ENCODE results near the gene VSIG1. TPM values are rescaled to one million over a fixed set of nuclear protein-coding genes. Genes with fewer than 3 reads are reported as not detected.

Gene VSIG1
- total RNA-seq, 4 donors from 2014 or later: 0.20 to 6.2 (median 0.33) TPM; not detected in 1

DNA sequence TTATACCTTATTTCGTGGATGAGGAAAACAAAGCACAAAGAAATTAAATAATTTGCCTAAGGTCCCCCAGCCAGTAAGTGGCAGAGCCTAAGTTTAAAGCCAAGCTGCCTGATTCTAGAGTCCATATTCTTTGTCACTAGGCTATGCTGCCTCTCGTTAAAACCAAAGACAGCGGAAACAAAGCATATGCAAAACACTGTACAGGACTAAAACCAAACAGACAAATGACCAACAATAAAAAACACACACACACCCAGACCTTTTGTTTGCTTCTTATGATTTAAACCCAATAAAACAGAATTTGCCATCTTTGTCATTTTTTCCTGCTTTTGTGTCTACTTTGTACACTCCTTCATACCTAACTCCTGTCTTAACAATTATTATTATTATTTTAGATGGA is 10.1 kb upstream of the VSIG1 start:
- TF ChIP-seq, protein P1, sequence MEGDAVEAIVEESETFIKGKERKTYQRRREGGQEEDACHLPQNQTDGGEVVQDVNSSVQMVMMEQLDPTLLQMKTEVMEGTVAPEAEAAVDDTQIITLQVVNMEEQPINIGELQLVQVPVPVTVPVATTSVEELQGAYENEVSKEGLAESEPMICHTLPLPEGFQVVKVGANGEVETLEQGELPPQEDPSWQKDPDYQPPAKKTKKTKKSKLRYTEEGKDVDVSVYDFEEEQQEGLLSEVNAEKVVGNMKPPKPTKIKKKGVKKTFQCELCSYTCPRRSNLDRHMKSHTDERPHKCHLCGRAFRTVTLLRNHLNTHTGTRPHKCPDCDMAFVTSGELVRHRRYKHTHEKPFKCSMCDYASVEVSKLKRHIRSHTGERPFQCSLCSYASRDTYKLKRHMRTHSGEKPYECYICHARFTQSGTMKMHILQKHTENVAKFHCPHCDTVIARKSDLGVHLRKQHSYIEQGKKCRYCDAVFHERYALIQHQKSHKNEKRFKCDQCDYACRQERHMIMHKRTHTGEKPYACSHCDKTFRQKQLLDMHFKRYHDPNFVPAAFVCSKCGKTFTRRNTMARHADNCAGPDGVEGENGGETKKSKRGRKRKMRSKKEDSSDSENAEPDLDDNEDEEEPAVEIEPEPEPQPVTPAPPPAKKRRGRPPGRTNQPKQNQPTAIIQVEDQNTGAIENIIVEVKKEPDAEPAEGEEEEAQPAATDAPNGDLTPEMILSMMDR (IDR thresholded peaks at IDR 0.05): no peak
- no peak for TF ChIP-seq POLR2A (IDR thresholded peaks at IDR 0.05)
- Histone ChIP-seq H3K36me3 (no peaks in the 10 kb centered on the region), H3K4me3 (replicated peaks in 1 of 3) (no peak overlapping the region), H3K4me1 (no peaks in the 10 kb centered on the region), H3K27me3 (no peaks in the 10 kb centered on the region), H3K9me3 (no peaks in the 10 kb centered on the region), H3K27ac (no peak overlapping the region)
- intact Hi-C loops (cut with DNase I): no loop called here
- DNase-seq: no peak
- whole genome bisulfite sequencing, 2 donors: 87 to 95% methylated on average over 3 of the region's 3 CpGs

- TF ChIP-seq, protein P1 (IDR thresholded peaks at IDR 0.05): no peak
- no peak for TF ChIP-seq POLR2A (IDR thresholded peaks at IDR 0.05)
- H3K36me3 ChIP-seq: no peaks in the 10 kb centered on the region
- no peak overlapping the region for H3K27ac ChIP-seq
- H3K4me3 ChIP-seq (replicated peaks in 1 of 3): no peak overlapping the region
- intact Hi-C loops (cut with DNase I): no loop called here
- 75 to 84% methylated on average over 4 of the region's 4 CpGs for WGBS, 2 donors
- no peaks in the 10 kb centered on the region for H3K4me1 ChIP-seq
- H3K9me3 ChIP-seq: no peaks in the 10 kb centered on the region
- no peak for DNase-seq
- no peaks in the 10 kb centered on the region for H3K27me3 ChIP-seq
These were observed 8.4 kb upstream of the VSIG1 start for GRCh38 chrX:108036298-108036973.

DNA sequence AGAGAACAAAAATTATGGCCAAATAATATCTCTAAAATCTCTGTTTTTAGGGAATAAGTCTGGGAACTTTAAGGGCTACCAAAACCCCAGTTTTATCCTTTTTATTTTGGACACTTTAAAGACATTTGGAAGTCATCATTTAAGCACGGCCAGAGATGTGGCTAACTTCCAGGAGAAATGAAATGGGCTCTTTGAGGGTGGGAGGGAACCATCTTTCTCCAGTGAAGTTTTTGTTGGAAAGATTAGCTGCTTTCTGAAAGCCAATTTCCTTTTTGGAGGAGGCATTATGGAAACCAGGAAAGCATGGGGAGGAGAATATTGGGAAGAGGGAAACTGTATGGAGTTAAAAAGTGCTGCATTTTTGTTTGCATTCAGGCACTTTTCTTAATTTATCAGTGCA is 4.8 kb downstream of the VSIG1 start:
- Histone ChIP-seq H3K9me3 (no peaks in the 10 kb centered on the region), H3K36me3 (no peaks in the 10 kb centered on the region), H3K4me1 (no peaks in the 10 kb centered on the region), H3K4me3 (replicated peaks in 1 of 3) (no peak overlapping the region), H3K27ac (no peak overlapping the region), H3K27me3 (no peaks in the 10 kb centered on the region)
- 47 to 54% methylated on average over 1 of the region's 1 CpG for WGBS, 2 donors
- TF ChIP-seq POLR2A (IDR thresholded peaks at IDR 0.05): no peak
- TF ChIP-seq, protein P1 (IDR thresholded peaks at IDR 0.05): no peak
- DNase-seq: no peak
- intact Hi-C loops (cut with DNase I): no loop called here

DNA sequence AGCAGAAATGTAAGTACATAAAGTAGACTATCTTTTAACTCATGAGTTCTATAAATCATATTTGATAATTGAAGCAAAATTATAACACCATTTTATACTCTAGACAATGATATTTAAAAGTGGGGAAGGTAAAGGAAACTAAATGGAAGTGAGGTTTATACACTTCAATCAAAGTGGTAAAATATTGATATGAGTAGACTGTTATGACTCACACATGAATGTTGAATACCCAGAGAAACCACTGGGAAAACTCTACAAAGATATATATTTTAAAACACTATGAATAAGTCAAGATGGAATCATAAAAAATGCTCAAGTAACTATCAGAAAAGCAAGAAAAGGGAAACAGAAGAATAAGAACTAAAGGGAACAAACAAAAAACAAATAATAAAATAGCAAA is 8.4 kb downstream of the VSIG1 start:
- TF ChIP-seq, protein P1 (IDR thresholded peaks at IDR 0.05): no peak
- no peak for TF ChIP-seq POLR2A (IDR thresholded peaks at IDR 0.05)
- intact Hi-C loops (cut with DNase I): no loop called here
- Histone ChIP-seq H3K36me3 (no peaks in the 10 kb centered on the region), H3K27ac (no peak overlapping the region), H3K4me1 (no peaks in the 10 kb centered on the region), H3K4me3 (replicated peaks in 1 of 3) (no peak overlapping the region), H3K9me3 (no peaks in the 10 kb centered on the region), H3K27me3 (no peaks in the 10 kb centered on the region)
- DNase-seq: no peak

DNA sequence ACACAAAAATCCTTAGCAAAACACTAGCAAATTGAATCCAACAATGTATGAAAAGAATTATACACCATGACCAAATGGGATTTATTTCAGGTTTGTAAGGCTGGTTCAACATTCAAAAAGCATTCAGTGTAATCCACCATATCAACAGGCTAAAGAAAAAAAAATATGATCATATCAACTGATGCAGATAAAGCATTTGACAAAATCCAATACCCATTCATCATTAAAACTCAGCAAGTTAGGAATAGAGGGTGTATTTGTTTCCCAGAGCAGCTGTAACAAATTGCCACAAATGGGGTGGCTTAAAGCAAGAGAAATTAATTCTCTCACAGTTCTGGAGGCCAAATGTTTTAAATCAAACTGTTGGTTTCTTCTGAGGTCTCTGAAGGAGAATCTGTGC is 10.7 kb downstream of the VSIG1 start:
- H3K27ac ChIP-seq: no peak overlapping the region
- no peak overlapping the region for H3K4me3 ChIP-seq (replicated peaks in 1 of 3)
- H3K27me3 ChIP-seq: no peaks in the 10 kb centered on the region
- intact Hi-C loops (cut with DNase I): no loop called here
- no peaks in the 10 kb centered on the region for H3K9me3 ChIP-seq
- no peak for DNase-seq
- no peaks in the 10 kb centered on the region for H3K4me1 ChIP-seq
- TF ChIP-seq, protein P1 (IDR thresholded peaks at IDR 0.05): no peak
- TF ChIP-seq POLR2A (IDR thresholded peaks at IDR 0.05): no peak
- no peaks in the 10 kb centered on the region for H3K36me3 ChIP-seq
